ENCODE measurements around the gene STN1.

The STN1 gene

GRCh38 chr10:103872137-103872931 is 45.6 kb downstream of the STN1 start:
- H4K20me1 ChIP-seq, result no peaks in the 10 kb centered on the region
- H3K4me1 ChIP-seq, result peaks cover 0 to 23% (median 9%) of the 10 kb centered on the region in 10 experiments; a peak in 11 of 20 replicates
- H3K9me3 ChIP-seq (replicated peaks in 1 of 11), result no peaks in the 10 kb centered on the region
- no peak for TF ChIP-seq Cebpa-rat (IDR thresholded peaks at IDR 0.05)
- H3K4me2 ChIP-seq, result peak overlapping the region in 6 of 11 experiments; percentile 5 to 42 (median 30); a peak in 7 of 22 replicates
- no peak overlapping the region for H3K4me3 ChIP-seq
- no peak overlapping the region for H3K27ac ChIP-seq
- no peaks in the 10 kb centered on the region for H3K27me3 ChIP-seq
- no peak overlapping the region for H3K9ac ChIP-seq
- no peaks in the 10 kb centered on the region for H3K36me3 ChIP-seq

- H3K9me3 ChIP-seq (replicated peaks in 1 of 11), result peaks cover 3 to 12% (median 8%) of the 10 kb centered on the region in 11 experiments
- TF ChIP-seq Cebpa-rat (IDR thresholded peaks at IDR 0.05), result no peak
- H3K27me3 ChIP-seq, result no peaks in the 10 kb centered on the region
- no peaks in the 10 kb centered on the region for H4K20me1 ChIP-seq
- H3K9ac ChIP-seq, result no peak overlapping the region
- H3K4me2 ChIP-seq, result no peak overlapping the region
- peaks cover 0 to 23% (median 9%) of the 10 kb centered on the region in 10 experiments; a peak in 11 of 20 replicates for H3K4me1 ChIP-seq
- no peak overlapping the region for H3K27ac ChIP-seq
- H3K4me3 ChIP-seq, result no peak overlapping the region
- no peaks in the 10 kb centered on the region for H3K36me3 ChIP-seq
Measured at GRCh38 chr10:103871006-103871405, 47.0 kb downstream of the STN1 start.

GRCh38 chr10:103870516-103870915 is 47.5 kb downstream of the STN1 start:
- peaks cover 8 to 16% (median 13%) of the 10 kb centered on the region in 11 experiments for H3K9me3 ChIP-seq (replicated peaks in 1 of 11)
- H3K4me2 ChIP-seq, result no peak overlapping the region
- TF ChIP-seq Cebpa-rat (IDR thresholded peaks at IDR 0.05), result no peak
- no peaks in the 10 kb centered on the region for H4K20me1 ChIP-seq
- no peak overlapping the region for H3K27ac ChIP-seq
- no peak overlapping the region for H3K4me3 ChIP-seq
- peaks cover 0 to 23% (median 9%) of the 10 kb centered on the region in 10 experiments; a peak in 11 of 20 replicates for H3K4me1 ChIP-seq
- H3K27me3 ChIP-seq, result no peaks in the 10 kb centered on the region
- H3K36me3 ChIP-seq, result no peaks in the 10 kb centered on the region
- H3K9ac ChIP-seq, result no peak overlapping the region

- no peaks in the 10 kb centered on the region for H3K27me3 ChIP-seq
- peaks cover 0 to 22% (median 9%) of the 10 kb centered on the region in 10 experiments; a peak in 11 of 20 replicates for H3K4me1 ChIP-seq
- H3K36me3 ChIP-seq, result 0 out of 22 replicates have a peak, but pooled peaks cover 0 to 5% (median 0%) of the 10 kb centered on the region in 11 experiments
- TF ChIP-seq Cebpa-rat (IDR thresholded peaks at IDR 0.05), result no peak
- no peak overlapping the region for H3K4me3 ChIP-seq
- no peak overlapping the region for H3K9ac ChIP-seq
- no peak overlapping the region for H3K27ac ChIP-seq
- peaks cover 20 to 28% (median 25%) of the 10 kb centered on the region in 11 experiments for H3K9me3 ChIP-seq (replicated peaks in 1 of 11)
- no peak overlapping the region for H3K4me2 ChIP-seq
- no peaks in the 10 kb centered on the region for H4K20me1 ChIP-seq
Measured at GRCh38 chr10:103869336-103869735, 48.6 kb downstream of the STN1 start.

GRCh38 chr10:103868200-103868599 is 49.8 kb downstream of the STN1 start:
- Histone ChIP-seq H3K36me3 (0 out of 22 replicates have a peak, but pooled peaks cover 0 to 5% (median 0%) of the 10 kb centered on the region in 11 experiments), H3K4me1 (peaks cover 0 to 15% (median 9%) of the 10 kb centered on the region in 10 experiments; a peak in 10 of 20 replicates), H3K27me3 (no peaks in the 10 kb centered on the region), H4K20me1 (no peaks in the 10 kb centered on the region), H3K9me3 (replicated peaks in 1 of 11) (peaks cover 24 to 38% (median 29%) of the 10 kb centered on the region in 11 experiments), H3K27ac (no peak overlapping the region), H3K4me2 (no peak overlapping the region), H3K4me3 (no peak overlapping the region), H3K9ac (no peak overlapping the region)
- no peak for TF ChIP-seq Cebpa-rat (IDR thresholded peaks at IDR 0.05)

- no peak for TF ChIP-seq Cebpa-rat (IDR thresholded peaks at IDR 0.05)
- Histone ChIP-seq H3K9ac (no peak overlapping the region), H3K9me3 (replicated peaks in 1 of 11) (peaks cover 24 to 33% (median 28%) of the 10 kb centered on the region in 11 experiments), H3K4me2 (no peak overlapping the region), H3K4me1 (peaks cover 17 to 47% (median 44%) of the 10 kb centered on the region in 10 experiments), H3K27me3 (no peaks in the 10 kb centered on the region), H3K36me3 (0 out of 22 replicates have a peak, but pooled peaks cover 0 to 5% (median 0%) of the 10 kb centered on the region in 11 experiments), H3K27ac (no peak overlapping the region), H4K20me1 (no peaks in the 10 kb centered on the region), H3K4me3 (no peak overlapping the region)
Measured at GRCh38 chr10:103861505-103861904, 56.5 kb downstream of the STN1 start.

- Histone ChIP-seq H3K27ac (peak overlapping the region in 3 of 11 experiments; percentile 0 to 30 (median 22); a peak in 4 of 22 replicates), H3K27me3 (no peaks in the 10 kb centered on the region), H3K4me1 (peaks cover 28 to 57% (median 52%) of the 10 kb centered on the region in 10 experiments), H3K4me2 (peak overlapping the region; percentile 35 to 70 (median 61)), H4K20me1 (peaks cover 0 to 3% (median 0%) of the 10 kb centered on the region in 11 experiments; a peak in 2 of 22 replicates), H3K36me3 (no peaks in the 10 kb centered on the region), H3K9me3 (replicated peaks in 1 of 11) (peaks cover 4 to 12% (median 9%) of the 10 kb centered on the region in 11 experiments), H3K9ac (peak overlapping the region in 6 of 11 experiments; percentile 8 to 45 (median 12); a peak in 6 of 22 replicates), H3K4me3 (no peak overlapping the region)
- no peak for TF ChIP-seq Cebpa-rat (IDR thresholded peaks at IDR 0.05)
Measured at GRCh38 chr10:103859161-103860086, 58.6 kb downstream of the STN1 start.

- Histone ChIP-seq H3K36me3 (no peaks in the 10 kb centered on the region), H4K20me1 (peaks cover 0 to 14% (median 8%) of the 10 kb centered on the region in 11 experiments; a peak in 19 of 22 replicates), H3K27me3 (no peaks in the 10 kb centered on the region), H3K4me3 (no peak overlapping the region), H3K27ac (peak overlapping the region in 1 of 11 experiments; percentile 30; a peak in 1 of 22 replicates), H3K9me3 (replicated peaks in 1 of 11) (peaks cover 0 to 1% (median 0%) of the 10 kb centered on the region in 11 experiments; a peak in 1 of 22 replicates), H3K9ac (no peak overlapping the region; a peak in 1 of 22 replicates), H3K4me1 (peaks cover 39 to 68% (median 60%) of the 10 kb centered on the region in 10 experiments), H3K4me2 (peak overlapping the region; percentile 27 to 70 (median 56); a peak in 21 of 22 replicates)
- TF ChIP-seq Cebpa-rat (IDR thresholded peaks at IDR 0.05), result no peak
Measured at GRCh38 chr10:103858360-103858759, 59.6 kb downstream of the STN1 start.

Data from BLaER1 treated with 17β-estradiol and CSF1 and Interleukin-3, amounts not matched to agents 10 nM and 100 nM (cell line).